GM03348 (cell line): ENCODE measurements around the gene EMSY.

ENCODE experiments used
- DNase-seq: peaks from one replicate; pipeline ENCODE4 v3.0.0; 2012; ENCODE audit warnings: low spot score

EMSY gene

DNA sequence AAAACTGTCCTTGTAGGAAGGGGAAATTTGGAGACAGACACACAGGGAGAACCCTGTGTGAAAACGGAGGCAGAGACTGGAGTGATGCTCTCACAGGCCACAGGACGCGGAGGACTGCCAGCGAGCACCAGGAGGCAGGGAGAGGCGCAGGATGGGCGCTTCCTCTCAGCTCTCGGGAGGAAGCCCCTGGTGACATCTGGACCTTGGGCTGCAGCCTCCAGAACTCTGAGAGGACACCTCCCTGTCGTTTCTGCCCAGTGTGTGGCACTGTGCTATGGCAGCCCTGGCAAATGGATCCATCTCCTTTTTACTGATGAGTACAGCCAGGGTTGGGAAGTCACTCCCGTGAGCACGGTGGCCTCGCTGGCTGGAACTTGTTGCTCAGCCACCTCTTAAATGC lies 151.8 kb downstream of the EMSY start:
- DNase-seq = no peak

DNA sequence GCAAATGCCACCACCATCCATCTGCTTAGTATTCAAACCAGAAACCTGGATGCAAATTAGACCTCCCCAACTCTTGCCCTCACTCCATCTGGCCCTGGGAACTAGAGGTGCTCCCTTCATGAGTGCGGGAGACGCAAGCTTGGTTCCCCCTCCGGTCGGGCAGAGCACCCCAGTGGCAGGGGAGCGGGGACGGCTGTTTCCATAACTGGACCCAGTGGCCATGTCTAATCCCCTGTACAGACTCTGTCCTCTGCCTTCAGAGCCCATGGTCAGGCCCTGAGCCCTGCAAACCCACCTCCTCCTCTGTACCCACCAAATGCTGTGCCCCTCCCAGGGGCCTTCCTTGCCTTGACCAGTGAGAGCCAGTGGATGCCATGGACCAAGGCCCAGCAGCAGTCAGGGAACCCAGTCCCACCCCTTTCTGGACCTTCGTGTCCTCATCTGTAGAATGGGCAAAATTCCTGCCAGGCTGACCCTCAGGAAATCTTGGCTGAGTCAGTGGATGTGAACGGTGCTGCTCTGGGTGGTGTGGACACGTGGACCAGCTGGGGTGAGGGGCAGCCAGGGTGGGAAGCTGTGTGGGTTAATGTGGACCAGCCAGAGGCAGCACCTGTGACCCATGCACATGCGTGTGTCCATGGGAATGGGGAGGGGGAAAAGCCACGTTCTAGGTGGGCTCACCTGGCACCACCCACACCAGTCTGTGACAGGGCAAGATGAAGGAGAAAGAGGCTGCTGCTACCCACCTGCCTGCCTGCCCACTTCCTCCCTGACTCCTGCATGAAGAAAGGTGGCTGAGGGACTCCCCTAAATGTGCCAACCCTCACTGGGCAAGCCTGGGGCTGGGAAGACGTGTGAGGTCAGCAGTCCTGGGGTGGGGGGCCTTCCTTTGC lies 153.0 kb downstream of the EMSY start:
- no peak for DNase-seq

DNA sequence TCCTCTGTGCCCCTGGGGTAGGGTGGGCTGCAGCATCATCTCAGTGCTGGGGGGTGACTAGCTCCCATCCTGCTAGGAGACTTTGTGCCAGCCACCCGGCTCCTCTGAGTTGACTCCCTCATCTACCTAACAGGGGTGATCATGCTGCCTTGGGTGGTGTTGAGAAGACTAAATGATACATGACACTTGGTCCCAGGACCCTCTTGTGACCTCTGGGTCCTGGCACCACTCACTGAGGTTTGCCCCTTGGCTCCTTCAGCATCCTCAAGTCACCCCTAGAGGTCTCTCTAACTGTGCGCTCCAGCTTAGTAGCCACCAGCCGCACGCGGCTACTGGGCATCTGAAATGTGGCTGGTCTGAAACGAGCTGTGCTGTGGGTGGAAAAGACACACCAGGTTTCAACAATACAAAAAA lies 153.6 kb downstream of the EMSY start:
- no peak for DNase-seq

DNA sequence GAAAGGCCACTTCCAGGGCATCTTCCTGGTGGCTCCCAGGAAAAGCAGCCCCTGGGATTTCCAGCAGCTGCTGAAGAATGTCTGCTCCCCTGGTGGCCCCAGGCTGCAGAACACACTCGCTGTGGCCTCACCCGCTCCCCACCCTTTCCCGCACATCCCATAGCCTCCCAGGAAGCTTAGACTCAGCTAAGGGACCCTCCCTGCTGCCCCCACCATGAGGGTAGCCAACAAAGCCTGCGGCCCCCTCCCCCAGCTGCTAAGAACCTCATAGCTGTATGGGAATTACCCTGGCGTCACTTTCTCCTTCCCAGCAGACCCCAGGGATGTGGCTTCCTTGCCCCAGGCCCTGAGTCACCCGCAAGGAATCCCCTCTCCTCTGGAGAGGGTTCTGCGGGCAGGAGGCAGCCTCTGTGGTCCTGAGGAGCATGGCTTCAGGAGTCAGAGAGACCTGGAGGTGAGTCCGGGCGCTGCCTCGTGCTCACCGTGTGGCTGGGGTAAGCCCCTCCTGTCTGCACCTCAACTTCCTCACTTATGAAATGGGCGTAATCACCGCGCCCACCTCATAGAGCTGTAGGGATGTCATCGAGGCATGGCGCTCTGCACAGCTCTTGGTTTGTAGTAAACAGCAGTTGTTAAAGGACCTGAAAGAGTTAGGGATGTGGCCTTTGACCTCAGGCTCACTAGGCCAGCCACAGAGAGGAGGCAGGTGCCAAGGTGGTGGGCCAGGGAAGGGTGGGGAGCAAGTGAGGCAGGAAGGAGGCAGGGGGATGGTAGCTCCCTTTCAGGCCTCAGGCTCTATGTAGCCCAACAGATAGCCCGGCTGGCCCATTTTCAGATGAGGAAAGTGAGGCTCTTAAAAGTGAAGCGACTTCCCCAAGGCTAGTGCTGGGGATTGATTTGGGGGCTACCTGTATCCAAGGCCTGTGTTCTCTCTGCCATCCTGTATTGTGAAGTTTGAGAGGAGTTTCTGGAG lies 154.5 kb downstream of the EMSY start:
- no peak for DNase-seq

DNA sequence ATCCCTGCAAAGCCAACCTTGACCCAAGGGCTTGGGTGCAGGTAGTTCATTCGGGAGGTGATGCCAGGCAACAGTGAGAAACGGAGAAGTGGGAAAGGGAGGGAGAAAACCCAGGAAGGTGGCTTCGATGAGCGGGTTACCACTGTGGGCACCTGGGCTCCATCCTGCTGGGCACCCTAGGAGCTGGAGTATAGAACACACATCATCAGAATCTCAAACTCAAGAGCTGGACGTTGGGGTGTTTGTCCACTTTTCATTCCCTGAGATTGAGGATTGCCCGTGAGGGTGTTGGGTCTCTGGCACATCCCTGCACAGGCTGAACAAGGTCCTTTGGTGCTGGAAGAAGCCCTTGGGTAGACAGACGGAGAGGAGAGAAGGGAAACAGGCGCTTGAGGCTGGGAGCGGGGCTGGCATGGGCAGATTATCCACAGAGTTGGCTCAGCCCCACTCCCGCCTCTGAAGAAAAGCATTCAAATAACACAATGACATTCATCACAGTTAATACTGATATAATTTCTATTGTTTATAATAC lies 155.4 kb downstream of the EMSY start:
- no peak for DNase-seq

DNA sequence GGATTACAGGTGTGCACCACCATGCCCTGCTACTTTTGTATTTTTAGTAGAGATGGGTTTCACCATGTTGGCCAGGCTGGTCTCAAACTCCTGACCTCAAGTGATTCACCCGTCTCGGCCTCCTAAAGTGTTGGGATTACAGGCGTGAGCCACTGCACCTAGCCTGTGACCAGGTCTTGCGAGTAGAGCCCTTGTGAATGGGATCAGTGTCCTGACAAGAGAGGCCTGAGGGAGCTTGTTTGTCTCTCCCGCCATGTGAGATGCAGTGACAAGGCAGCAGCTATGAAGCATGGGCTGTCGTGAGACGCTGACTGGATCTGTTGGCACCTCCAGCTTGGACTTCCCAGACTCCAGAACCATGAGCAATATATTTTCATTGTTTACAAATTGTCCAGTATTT lies 156.5 kb downstream of the EMSY start:
- DNase-seq = no peak

DNA sequence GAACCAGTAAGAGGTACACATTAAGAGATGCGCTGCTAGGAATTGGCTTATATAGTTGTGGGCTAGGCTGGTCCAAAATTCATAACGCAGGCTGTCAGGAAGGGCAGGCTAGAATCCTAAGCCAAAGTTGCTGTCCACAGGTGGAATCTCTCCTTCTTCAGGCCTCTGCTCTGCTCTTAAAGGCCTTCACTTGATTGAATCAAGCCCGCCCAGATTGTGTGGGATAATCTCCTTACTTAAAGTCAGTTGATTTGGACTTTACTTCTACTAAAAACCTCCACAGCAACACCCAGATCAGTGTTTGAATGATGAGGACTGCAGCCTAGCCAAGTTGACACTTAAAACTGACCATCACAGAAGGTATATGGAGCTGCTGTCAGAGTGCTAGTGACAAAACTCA lies 156.9 kb downstream of the EMSY start:
- DNase-seq = no peak

DNA sequence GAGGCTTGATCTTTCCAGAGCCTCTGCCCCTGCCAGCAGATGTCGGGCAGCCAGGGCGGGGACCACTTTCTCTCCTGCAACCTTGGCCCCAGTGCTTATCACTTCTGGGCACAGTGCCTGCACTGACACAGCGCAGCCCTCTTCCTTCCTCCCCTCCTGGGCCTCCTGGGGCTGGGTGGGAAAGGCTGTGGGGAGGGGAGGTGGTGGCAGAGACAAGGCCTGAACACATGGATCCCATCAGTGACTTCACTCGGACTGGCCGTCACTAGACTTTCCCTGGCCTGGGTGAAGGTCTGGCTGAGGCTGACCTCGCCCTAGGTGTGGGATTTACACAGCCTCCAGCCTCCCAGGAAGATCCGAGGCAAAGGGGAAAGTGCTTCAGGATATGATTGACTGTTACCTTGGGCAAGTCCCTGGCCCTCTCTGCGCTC lies 157.6 kb downstream of the EMSY start:
- peak; percentile 45 for DNase-seq
